GM18867 (cell line): ENCODE measurements around the gene PTN.
"Not testable (repeated sequence)": the region's sequence is repeated elsewhere in the genome, so short reads cannot be mapped to it uniquely, and the experiment has no call there.

Source experiments
- ATAC-seq: cut with Tn5 transposase; IDR thresholded peaks from one replicate; pipeline ENCODE4 v1.9.1; 2021; ENCODE audit warnings: mild to moderate bottlenecking, moderate library complexity; ENCODE audit not compliant: unreplicated experiment

Gene PTN

GRCh38 chr7:137268001-137268865, 75.3 kb downstream of the PTN start:
- not testable (repeated sequence) for ATAC-seq

- no peak for ATAC-seq
Measured at GRCh38 chr7:137266764-137267163, 76.8 kb downstream of the PTN start.

- not testable (repeated sequence) for ATAC-seq
Measured at GRCh38 chr7:137265480-137265879, 78.1 kb downstream of the PTN start.

GRCh38 chr7:137262599-137262998, 80.9 kb downstream of the PTN start:
- ATAC-seq, result no peak

- ATAC-seq, result no peak
Measured at GRCh38 chr7:137258552-137258951, 85.0 kb downstream of the PTN start.

- ATAC-seq, result no peak
Measured at GRCh38 chr7:137254766-137255165, 88.8 kb downstream of the PTN start.

- no peak for ATAC-seq
Measured at GRCh38 chr7:137245890-137246289, 97.6 kb downstream of the PTN start.

GRCh38 chr7:137245186-137245585, 98.3 kb downstream of the PTN start:
- no peak for ATAC-seq

- ATAC-seq, result no peak
Measured at GRCh38 chr7:137243741-137244140, 99.8 kb downstream of the PTN start.

- ATAC-seq, result no peak
Measured at GRCh38 chr7:137242616-137243015, 100.9 kb downstream of the PTN start.

- no peak for ATAC-seq
Measured at GRCh38 chr7:137241655-137242360, 101.7 kb downstream of the PTN start.

GRCh38 chr7:137239186-137239585, 104.3 kb downstream of the PTN start:
- ATAC-seq, result not testable (repeated sequence)

- no peak for ATAC-seq
Measured at GRCh38 chr7:137235434-137235833, 108.1 kb downstream of the PTN start.

GRCh38 chr7:137231167-137231566, 112.4 kb downstream of the PTN start:
- ATAC-seq, result no peak

GRCh38 chr7:137221467-137221866, 122.1 kb downstream of the PTN start:
- no peak for ATAC-seq

- ATAC-seq, result no peak
Measured at GRCh38 chr7:137213744-137214143, 129.8 kb downstream of the PTN start.

GRCh38 chr7:137209151-137209817, 134.2 kb downstream of the PTN start:
- ATAC-seq, result no peak

- ATAC-seq, result no peak
Measured at GRCh38 chr7:137206770-137207169, 136.8 kb downstream of the PTN start.

GRCh38 chr7:137204246-137204645, 139.3 kb downstream of the PTN start:
- ATAC-seq, result no peak

GRCh38 chr7:137203351-137203750, 140.2 kb downstream of the PTN start:
- ATAC-seq, result no peak

GRCh38 chr7:137196648-137197047, 146.9 kb downstream of the PTN start:
- ATAC-seq, result no peak

- ATAC-seq, result no peak
Measured at GRCh38 chr7:137195996-137196395, 147.5 kb downstream of the PTN start.
